AG20443 (cell line): Measurements from ENCODE around the gene PRKAG3.

ENCODE experiments used
- DNase-seq: peaks from one replicate; pipeline ENCODE4 v3.0.0; 2012; ENCODE audit warnings: low spot score, mixed read lengths

The PRKAG3 gene

DNA sequence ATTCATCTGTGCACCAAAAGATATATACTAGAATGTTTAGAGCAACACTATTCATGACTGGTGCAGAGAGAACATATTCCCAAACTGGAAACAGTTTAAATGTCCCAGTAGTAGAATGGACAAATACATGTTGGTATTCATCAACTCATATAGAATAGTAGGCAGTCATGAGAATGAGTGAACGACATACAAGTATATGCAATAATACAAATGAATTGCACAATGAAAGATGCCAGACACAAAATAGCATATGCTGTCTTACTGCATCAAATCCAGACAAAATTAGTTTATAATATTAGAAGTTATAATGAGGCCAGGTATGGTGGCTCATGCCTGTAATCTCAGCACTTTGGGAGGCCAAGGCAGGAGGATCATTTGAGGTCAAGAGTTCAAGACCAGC, 8.3 kb upstream of the PRKAG3 start:
- DNase-seq, result no peak

DNA sequence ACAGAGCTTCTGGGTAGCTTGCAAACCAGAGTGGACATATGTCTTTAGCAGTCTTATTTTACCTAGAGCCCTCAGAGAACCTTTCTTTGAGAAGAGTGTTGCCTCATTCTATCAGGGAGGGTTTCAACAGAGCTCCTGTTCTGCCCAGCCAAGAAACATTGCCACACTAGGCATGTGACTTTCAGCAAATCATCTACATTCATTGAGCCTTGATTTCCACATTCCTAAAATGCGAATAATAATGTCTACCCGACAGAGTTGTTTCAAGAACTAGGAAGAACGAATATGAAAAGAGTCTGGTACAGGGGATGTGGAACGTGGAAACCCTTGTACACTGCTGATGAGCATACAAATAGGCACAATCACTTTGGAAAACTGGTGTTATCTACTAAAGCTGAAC, 7.8 kb upstream of the PRKAG3 start:
- DNase-seq, result peak; percentile 70

DNA sequence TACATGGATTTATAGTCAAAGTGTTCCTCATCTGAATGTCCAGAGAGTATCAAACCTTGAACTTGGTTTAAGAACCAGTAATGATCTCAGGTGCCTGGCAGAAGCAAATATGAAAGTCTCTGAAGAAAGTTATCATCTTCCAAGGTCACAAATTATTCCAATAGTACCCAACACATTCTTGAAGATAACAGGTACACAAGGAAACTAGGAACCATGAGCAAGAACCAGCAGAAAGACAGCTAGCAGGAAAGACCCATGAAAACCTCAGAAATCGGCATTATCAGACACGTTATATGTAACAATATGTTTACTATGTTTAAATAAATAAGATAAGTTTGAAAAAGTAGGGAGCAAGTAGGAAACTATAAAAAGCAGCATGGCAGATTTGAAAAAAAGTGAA, 5.9 kb upstream of the PRKAG3 start:
- no peak for DNase-seq

DNA sequence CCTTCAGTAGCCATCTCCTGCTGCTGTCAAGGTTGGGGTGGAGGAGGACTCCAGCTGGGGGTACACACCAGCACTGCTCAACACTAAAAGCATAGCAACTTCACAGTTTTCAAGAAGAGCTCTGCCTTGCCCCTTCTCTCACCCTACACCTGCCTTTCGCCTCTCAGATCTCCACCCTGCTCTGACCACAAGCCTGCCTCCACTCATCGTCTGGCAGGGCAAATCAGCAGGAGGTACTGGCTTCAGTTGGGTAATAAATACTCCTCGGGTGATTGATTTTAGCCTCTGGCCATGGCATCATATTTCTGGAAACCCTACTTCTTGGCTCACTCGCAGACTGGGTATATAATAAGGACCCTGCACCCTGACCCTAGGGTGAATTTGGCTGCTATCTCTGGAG, 3.1 kb upstream of the PRKAG3 start:
- no peak for DNase-seq

DNA sequence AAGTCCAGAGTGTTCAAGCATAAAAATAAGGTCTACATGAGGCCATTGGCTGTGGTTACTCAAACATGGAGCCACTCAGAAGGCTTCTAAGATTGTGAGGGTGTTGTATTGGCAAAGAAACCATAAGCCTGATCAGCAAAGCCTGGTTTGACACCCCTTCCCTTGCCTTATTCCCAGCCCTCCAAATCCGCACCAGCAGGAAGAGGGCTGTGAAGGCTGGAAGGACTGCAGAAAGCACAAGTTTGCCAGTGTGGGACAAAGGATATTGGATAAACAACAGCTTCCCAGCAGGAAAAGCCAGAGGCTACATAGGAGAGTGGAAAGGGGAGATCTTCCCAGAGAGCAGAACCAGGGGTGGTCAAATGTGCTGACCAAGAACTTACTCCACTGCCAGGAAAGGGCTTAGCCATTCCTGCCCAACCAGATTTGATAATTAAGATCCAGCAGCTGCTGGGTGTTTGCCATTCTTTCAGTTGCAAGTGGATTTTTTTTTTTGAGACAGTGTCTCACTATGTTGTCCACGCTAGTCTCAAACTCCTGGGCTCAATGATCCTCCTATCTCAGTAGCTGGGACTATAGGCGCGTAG, 1.5 kb upstream of the PRKAG3 start:
- DNase-seq, result peak; percentile 9

DNA sequence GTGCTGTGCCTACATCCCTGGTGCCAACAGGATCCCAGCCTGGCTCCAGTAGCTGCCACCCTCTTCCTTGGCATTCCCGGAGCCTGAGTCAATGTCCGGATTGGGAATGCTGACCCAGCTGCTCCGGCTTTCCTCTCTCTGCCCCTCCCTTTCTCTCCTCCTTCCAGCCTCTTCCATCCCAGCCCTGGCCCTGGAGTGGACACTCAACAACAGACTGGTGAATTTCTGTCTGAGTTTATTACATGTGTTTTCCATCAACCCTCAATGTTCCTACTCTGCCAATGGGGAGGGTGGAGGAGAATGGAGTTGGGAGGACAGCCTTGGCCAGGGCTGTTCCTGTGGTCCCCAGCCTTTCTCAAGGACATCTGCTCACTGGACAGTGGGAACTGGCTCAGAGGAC, 917 bp upstream of the PRKAG3 start:
- DNase-seq, result peak; percentile 84

DNA sequence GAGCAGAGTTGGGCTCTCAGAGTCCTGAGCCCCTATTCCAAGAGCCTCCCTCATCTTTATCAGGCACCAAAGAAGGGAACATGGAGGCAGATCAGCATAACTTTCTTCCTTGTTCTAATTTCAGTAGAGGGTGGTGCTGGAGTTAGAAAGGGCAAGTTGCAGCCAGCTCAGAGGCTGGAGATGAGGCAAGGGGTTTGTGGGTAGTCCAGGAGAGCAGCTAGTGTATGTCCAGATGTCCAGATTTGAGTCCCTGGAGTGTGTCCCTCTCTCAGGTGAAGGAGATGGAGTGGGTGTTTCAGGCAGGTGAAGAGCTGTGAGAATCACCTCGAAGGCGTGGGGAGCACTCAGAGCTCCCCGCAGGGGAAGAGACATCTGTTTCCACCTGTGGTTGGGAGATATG, 478 bp upstream of the PRKAG3 start:
- DNase-seq, result no peak

DNA sequence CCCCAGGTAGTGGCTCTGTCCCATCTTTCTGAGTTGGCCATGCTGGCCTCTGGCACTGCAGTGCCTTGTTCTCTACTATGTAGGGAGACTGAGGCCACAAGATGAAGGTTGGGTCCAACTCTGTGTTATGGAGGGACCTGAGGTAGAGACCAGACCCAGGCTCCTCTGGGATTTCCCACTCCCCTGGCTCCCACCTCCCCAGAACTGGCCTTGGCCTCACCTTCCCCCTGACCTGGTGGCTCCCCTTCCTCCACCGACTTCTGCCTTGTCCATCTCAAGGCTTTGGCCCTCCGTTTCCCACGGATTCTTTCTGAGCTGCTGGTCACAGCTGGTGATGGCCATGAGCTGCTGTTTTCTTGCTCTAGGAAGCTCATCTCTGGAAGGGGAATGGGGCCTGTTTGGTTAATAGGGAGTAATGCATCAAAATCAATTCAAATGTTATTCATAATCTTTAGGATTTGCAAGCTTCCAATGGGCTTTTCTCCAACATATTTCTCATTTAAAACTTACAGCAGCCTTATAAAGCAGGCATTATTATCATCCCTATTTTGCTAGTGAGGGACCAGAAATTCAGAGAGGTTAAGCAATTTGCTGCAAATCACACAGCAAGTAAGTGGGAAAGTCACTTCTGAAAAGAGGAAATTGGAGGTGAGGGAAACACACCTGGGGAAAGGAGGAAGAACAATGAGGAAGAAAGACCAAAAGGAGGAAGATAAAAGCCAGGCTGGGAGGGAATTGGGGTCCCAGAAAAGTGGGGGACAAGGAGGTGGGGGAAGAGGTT, 887 bp downstream of the PRKAG3 start:
- DNase-seq, result no peak

DNA sequence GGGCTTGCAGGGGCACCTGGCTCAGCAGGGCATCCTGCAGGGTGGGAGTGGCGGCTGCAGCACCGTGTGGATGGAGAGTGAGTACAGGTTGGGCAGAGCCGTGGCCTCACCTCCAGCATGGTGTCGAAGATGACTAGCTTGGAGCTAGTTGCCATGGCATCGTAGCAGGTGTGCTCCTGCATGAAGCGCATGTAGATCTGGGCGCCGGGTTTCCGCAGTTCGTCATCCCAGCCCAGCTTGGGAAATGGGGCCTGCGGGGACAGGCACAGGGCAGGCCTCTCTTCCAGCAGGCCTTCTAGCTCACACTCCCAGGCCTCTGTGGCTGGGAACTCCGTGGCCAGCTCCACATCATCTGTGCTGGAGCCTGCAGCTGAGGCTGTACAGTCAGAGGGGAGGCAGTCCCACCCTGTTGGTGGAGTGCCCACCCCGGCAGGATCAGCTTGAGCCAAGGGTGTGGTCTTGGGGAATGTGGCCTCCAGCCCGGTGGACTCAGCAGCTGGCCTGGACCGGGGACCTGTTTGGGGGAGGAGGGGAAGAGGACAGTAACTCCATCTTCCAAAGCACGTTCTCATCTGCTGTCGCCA, 1.6 kb downstream of the PRKAG3 start:
- peak; percentile 78 for DNase-seq

DNA sequence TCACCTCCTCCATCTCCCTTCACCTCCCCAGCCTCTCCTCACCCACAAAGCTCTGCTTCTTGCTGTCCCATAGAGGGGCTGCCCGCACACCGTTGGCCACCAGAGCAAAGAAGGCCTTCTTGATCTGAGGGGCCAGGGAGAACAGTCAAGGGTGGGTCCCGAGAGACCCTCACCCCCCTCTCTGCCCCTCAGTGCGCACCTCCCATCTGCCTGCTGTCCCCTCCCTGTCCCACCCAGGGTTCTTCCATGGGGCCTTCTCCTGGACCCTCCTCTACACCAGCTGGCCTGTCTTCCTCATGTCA, 3.2 kb downstream of the PRKAG3 start:
- peak; percentile 6 for DNase-seq

DNA sequence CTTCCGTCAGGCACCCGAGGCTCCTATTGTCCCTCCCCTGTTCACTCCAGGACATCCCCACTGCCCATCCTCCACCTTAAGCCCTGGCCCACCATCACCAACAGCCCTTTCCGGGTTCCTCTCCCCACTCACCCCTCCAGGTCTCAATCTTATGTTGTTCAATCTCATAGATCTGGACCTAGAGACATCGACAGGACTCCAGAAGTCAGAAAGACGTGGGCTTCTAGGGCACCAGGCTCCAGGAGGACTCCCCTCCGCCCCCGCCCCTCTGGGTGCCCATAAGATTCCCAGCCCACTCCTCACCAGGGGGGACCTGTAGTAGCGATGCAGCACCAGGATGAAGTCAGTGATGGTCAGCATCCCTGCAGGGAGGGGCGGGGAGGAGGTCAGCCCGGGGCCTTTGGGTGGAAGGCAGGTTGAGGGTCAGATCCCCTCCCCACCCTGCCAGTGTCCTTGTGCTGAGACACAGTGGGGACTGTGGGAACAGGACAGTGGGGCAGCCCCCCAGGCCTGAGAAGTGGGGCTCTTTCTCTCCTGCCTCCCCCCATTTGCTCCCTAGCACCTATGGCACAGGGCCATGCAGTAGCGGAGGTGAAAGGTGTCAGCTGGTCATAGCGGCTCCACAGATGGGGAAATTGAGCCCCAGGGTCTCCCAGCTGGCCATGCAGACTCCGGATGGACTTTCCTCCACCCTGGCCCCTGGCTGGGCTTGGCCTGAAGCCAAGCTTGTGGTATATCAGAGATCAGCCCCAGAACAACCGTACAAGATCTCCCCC, 3.7 kb downstream of the PRKAG3 start:
- peak; percentile 4 for DNase-seq

DNA sequence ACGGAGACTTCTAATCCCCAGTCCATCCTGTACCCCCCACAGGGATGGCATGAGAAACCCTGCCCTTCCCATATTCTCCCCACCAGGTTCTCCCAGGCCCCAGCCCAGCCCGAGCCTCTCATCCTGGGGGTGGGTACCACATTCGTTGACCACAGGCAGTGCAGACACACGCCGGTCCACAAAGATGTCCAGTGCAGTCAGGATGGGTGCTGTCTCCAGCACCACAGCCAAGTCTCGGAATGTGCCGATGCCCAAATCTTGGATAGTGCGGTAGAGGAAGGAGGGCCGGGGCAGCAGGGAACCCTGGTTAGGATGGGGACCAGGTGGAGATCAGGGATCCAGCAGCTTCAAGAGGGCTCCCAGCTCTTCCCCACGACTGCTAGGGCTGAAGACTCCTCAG, 4.8 kb downstream of the PRKAG3 start:
- peak; percentile 7 for DNase-seq

DNA sequence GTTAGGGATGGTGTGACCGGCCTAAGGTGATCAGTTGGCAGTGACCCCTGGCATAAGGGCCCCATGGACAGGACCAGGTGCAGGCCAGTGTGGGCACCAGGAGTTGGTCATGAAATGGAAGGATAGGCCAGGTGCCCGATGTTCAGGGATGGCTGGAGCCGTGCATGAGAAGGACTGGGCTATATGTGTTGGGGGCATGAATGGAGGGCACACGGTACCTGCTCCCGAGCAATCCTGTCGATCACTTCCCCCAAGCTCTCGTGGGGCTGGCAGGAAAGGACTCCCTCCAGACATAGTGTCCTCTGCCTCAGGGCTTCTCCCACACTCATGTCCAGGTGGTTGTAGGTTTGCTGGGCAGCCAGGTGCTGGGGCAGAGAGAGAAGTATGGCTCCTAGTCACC, 7.6 kb downstream of the PRKAG3 start:
- no peak for DNase-seq

DNA sequence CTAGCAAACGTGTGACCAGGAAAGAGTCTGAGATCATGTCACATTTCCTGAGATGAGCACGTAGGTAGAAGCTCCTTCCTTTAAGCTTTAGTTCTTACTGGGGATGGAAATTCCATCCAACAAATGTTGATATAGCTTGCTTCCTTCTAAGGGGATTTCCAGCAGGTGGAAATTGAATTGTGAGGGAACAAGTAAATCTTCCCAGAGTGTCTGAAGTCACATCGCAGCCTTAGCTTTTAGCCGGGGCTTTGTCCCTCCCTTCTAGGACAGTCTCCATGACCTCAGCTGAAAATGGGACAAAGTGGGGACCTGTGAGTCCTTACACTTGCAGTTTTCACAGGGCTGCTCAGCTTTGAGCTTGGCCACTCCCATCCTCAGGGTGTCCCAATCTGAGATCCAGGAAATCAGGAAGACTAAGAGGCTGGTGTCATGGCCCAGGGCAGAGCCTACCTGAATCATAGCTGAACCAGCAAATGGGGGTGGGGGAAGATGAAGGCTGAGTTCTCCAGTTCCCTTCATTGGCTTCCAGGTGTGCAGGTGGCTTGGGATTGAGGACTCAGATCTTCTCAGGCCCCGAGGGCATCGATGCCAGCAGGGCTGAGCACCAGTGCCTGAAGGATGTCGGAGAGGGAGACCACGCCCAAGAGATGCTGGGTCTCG, 8.3 kb downstream of the PRKAG3 start:
- peak; percentile 6 for DNase-seq

DNA sequence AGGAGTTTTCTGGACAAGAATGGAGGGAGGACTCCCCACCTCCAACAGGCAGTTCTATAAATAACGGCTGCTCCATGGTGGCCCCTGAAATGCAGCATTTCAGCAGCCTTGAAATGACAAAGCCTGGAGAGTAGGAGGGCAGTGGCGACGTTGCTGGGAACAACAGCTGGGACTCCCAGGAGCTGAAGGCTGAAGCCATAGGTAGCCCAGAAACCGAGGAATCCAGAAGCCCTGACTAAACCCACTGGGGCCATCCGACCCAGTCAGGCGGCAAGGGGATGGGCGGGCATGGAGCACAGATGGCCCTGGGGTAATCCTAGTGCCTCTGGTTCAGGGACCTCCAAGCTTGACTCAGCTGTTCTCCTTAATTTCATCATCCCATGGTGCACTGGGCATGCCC, 9.0 kb downstream of the PRKAG3 start:
- peak; percentile 5 for DNase-seq

DNA sequence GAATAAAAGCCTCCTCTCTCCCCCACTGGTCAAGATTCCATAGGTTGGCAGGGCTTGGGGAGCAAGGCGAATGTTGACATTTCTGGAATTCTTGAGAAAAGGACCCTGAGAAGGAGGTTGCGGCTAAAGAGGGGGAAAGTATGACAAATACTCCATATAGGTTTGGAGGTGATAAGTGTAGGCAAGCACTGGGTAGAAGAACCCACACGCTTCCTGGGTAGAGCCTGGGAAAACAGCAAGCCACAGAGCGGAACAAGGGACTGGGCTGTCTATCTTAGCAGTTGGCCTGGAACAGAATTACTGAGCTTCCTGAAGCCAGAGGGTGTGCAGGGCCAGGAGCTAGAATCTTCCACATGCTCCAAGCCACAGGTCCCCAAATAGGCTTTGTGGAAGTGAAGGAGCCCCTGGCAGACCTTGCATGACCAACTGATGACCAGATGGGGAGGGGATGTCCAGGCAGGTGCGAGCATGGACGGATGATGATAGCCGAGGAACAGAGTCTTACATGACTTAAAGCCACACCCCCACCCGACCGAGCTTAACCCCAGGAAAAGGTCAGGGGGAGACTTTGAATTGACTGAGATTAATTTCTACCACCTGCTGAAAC, 9.9 kb downstream of the PRKAG3 start:
- DNase-seq, result peak; percentile 5

DNA sequence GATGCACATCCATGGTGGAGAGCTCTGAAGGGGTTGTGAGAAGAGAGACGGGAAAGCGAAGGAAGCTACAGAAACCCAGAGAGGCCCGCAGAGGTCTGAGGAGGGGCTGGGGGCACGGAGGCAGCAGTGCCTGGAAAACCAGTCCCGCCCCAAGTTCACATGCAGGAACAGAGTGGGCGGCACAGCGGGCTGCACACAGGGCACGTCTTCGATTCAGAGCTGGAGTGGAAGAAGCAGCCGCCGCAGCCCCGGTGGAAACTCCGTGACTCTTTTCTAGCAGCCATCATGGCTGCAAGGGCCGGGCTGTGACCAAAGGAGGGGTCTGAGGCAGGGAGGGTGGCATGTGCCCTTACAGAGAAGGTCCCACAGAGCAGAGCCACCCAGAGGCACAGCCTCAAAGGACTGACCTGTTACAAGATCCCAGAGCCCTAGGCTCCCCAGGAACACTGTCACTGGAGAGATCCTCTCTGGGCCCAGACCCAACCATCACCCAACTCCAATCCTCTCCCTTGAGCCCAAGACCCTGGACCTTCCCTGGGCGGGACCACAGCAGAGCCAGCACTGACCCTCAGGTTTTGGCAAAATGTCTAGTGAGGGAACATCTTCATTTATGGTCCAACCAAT, 10.7 kb downstream of the PRKAG3 start:
- no peak for DNase-seq

DNA sequence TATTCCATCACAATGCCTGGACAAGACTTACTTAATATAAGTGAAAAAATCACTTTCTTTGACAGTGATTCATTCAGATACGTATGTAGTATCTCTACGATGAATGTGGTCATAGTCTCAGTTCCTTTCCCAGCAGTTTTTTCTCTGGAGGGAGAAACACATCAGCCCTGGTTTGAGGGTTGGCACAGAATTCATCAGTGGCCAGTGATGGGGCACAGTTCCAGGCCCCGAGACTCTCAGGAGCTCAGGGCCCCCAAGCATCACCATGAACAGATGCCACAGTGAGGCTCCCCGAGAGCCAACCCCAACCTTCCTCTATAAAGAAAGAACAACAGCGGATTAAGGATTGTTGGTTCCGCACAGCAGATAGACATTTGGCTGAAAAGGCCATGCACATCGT, 12.5 kb downstream of the PRKAG3 start:
- no peak for DNase-seq

DNA sequence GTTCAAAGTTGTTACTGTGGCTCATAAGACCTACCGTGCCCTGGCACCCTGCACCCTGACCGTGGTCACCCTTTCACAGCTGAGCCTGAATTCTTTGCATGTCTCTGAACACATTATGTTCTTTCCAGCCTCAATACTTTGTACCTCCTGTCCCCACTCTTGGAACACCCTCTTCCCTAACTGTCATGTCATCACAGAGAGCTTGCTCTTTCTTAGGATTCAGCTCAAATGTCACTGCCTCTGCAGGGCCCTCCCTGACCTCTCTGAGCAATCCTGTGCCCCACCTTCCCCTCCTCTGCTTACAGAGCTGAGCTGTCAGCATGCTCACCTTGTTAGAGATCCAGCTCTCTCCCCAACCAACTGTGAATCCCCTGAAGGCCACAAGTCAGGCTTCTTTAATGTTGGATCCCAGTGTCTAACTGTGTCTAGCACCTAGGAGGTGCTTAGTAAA, 15.0 kb downstream of the PRKAG3 start:
- no peak for DNase-seq

DNA sequence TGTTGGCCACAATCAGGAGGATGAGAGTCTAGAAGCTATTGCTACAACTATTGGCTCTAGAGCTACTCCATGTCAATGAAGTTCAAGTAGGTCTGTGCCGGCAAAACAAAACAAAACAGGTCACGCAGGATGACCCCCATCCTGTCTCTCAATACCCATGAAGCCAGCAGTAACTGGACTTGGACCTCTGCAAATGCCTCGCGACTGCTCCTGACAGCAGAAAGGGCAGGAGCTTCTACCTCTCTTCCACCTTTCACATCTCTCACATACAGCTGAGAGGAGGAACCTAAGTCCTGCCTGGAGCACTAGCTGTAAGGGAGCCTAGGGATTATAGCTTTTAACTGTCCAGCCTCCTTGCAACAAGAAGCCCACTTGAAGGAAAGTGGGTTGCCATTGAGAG, 16.0 kb downstream of the PRKAG3 start:
- DNase-seq, result no peak

DNA sequence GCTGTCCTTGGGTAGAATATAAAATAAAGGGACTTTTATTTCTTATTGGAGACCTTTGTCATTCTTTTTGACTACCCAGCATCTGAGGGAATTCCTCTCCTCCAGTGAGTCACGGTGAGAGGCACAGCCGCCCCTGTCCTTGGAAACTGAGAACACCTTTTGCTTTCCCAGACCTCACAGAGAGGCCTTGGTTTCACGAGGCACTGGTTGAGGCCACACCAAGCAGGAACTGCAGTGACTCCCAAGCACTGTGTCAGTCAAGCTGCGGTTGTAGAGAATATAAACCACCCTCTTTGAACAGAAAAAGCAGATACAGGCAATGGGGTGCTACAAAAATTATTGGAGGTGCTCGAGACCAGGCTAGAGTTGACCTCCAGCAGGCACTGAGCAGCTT, 16.4 kb downstream of the PRKAG3 start:
- DNase-seq, result no peak
